ENCODE measurements around the gene TANC1.

TANC1 gene

DNA sequence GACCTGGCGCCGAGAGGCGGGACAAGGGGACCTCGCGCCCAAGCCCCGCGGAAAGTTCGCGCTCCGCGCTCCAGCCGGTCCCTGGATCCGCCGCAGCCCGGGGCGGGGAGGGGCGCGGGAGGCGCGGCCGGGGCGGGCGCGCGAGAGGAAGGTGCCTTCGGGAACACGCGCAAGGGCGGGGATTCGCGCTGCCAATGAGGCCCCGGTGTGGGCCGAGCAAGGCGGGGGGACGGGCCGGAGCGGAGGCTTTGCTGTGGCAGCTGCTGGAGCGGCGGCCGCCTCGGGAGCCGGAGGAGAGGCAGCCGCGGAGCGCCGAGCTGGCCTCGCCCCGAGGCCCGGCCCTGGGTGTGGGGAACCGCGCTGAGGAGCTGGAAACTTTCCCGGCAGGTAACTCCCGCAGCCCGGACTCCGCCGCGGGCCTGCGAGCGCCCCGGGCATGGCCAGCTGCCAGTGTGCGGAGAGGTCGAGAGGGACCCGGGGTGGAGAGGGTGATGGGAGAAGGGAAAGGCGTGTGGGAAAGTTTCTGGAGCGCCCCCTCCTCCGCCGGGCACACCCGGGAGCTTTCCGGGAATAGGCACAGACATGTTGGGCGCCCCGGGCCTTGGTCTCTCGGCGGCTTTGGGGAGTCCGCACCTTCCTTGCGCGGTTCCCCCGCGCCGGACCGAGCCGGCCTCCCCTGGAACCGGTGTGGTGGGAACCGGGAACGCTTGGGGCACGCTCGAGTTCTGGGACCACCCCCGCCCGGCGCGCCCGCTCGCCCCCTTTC, at the start of gene TANC1:
TSS of gene TANC1 (plus strand) at position 245 of the 766 bp plus-strand sequence. CDS start 97,271 bp downstream, outside the sequence.
- DNase-seq = peak; percentile 92

DNA sequence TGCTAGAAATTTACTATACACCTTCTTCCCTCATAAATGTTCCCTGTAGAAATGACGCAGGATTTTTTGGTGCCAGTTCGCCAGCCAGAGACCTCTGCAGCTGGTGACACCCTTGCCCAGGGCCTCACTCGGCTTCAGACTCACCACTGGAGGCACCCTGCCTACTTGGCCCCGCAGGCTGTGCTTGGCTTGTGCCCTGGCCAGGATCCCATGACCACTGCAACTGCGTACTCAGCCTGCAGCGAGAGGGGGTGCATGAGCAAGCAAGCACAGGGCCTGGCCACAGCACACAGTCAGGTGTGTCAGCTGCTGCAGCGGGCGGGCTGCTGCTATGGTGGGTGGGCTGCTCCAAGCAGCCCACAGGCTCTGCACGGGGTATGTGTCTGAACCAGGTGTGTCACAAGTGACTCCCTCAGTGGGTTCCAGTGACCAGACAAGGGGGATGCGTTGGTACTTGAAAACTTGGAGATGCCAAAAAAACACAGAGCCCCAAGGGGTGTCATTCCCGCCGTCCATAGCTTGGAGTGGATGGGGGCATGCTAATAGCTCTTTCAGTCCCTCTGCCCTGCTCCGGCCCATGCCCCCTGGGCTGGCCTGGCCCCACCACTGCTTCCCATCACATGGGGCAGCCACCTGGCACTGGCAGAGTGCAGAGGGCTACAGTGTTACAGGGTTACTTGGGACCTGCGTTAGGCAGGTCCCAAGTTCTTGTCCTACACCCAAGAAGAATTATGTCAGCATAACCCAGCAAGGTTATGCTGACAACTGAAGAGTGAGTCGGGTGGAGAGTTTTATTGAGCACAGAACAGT, 46.6 kb upstream of the TANC1 start:
- DNase-seq = no peak

DNA sequence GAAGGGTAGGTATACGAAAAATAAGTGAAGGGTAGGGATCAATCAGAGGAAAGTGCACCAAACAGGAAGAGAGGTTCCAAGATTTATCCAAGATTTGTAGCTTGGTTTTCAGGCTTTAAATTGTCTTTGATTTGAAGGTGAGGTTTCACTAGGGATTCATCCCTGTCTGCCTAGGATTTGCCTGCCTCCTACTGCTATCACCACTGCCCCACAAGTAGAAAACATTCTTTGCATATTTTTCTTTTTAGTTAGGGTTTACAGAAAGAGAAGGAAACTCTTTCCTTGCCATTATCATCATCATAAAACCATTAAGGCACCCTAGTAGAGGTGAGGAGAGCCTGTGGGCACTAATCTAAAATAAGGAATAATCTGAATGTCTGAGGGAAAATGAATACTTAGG, 45.8 kb upstream of the TANC1 start:
- DNase-seq = no peak

DNA sequence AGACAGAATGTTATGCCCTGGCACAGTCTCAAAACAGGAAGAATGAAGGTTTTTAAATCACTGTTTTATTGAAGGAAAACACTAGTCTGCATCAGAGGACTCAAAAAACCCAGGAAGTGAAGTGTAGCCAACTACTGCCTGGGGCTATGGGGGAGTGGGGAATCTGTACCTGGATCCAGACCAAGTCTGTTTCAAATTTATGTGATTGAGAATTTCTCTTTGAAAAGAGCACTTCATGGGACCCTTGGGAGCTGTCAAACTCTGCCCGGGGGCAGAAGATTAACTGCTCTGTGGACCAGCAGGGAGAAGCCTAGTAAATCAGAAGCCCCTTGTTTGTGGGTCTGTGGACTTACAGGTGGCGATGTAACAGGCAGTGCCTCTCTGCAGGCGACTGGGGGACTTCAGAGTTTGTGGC, 45.3 kb upstream of the TANC1 start:
- DNase-seq = peak; percentile 91

DNA sequence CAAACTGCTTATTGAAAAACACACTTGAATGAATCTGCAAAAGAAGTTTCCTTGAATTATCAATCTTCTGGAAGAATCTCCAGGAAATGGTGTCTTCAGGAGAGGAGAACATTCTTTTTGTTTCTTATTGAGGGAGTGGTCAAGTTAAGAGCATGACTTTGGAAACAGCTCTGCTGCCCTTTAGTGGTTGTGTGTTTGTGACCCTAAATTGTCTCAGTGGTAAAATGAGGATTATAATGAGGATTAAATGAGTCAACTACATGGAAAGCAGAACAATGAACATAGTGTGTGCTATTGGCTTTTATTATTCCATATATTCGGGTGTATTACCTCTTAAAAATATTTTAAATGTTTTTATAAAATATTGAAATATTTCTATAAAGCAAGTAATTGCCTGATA, 44.8 kb upstream of the TANC1 start:
- DNase-seq = no peak

DNA sequence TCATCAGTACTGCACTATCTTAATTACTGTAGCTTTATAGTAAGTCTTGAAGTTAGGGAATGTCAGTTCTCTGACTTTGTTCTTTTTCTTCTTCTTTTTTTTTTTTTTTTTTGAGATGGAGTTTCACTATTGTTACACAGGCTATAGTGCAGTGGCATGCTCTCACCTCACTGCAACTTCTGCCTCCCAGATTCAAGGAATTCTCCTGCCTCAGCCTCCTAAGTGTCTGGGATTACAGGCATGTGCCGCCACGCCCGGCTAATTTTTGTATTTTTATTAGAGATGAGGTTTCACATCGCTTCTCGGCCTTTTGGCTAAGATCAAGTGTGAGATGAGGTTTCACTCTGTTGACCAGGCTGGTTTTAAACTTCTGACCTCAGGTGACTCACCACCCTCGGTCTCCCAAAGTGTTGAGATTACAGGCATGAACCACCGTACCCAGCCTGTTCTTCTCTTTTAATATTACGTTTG, 41.9 kb upstream of the TANC1 start:
- peak; percentile 9 for DNase-seq

DNA sequence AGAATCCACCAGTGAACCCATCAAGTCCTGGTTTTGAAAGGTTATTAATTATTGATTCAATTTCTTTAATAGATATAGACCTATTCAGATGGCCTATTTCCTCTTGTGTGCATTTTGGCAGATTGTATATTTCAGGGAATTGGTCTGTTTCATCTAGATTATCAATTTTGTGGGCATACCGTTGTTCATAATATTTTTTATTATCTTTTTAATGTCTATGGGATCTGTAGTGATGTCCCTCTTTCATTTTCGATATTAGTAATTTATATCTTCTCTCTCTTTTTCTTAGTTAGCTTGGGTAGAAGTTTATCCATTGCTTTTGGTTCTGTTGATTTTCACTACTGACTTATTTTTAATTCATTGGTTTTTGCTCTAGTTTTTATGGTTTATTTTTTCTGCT, 39.9 kb upstream of the TANC1 start:
- no peak for DNase-seq

DNA sequence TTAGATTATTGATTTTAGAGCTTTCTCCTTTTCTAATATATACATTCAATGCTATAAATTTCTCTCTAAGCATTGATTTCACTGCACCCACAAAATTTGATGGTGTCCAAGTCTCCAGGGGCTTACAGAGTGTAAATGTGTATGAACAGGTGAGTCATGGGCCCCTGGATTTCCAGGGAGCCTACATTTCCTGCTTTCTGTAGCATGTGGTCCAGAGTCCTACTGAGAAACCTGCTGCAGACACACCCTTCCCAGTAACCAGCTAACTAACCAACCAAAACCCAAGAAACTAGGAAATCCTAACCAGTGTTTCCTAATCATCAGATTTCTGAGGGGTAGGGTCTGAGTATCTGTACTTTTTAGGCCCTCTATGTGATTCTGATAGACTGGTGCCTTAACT, 39.5 kb upstream of the TANC1 start:
- no peak for DNase-seq

DNA sequence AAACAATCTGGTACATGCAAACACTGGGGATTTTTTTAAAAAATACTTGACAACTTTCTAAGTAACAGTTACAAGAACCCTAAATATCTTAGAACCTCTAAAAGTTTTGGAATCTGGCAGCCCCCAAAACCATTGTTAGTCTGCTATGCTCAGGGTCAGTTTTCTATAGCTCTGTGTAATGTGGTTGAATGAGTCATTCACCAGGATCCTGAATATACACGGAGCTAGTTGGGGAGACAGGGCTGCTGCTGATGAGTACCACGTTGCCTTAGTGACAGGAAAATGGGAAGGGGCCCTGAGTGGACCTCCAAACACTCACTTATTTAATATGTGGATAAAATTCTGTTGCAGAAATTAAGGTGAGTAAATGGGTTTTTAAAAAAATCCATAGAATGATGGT, 36.9 kb upstream of the TANC1 start:
- DNase-seq = no peak

DNA sequence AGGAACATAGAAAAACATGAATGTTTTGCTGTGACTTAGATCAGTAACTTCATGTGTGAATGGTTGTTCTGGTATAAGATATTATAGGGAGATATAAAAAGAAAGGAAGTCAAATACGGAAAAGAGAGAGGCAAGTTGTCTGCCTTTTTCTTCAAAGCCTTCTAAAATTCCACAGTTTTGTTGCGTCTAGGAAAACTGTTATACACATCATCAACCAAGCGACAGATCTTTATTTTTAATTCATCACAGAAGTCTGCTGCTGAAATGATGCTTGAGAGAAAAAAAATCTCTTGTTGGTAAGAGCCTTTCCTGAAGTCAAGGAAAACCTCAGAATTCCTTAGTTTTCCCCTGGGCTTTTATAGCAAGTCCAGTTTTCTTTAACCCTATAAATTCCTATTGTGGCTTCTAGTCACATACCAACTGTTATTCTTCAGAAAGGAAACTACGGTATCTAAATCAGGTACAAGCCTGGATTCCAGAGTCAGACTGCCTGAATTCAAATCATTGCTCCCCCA, 36.3 kb upstream of the TANC1 start:
- no peak for DNase-seq

DNA sequence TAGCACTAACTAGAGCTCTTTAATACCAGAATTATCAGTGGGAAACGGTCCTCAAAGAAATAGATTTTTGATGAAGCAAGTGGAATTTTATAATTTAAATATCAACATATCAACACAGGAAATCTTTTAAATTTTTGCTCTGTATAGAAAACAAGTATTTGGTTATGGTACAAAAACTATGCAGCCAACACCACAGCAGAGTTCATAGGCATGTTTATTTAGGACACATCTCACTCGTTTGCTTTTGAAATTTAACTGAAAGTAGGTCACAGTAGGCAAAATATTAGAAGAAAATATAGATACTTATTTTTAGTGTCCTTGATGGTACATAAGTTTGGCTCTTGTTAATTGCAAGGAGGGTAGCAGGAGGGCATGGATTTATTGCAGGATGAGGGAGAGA, 34.3 kb upstream of the TANC1 start:
- DNase-seq = no peak

DNA sequence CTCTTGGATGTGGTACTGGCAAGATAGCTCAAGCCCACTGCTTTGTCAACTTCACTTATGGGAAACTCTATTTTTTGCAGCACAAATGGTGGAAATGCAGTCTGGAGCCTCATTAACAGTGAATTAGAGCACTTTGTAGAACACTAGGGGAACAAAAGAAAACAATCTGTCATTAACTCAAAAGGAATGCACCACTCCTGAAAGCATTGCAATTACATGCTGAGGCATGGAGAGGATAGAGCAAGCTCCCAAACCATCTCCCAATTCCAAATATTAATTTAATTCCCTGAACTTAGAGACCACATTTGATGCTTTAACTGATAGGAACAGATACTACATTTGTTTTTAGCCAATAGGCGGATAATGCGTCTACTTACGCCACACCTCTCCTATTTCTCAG, 32.8 kb upstream of the TANC1 start:
- DNase-seq = peak; percentile 2

DNA sequence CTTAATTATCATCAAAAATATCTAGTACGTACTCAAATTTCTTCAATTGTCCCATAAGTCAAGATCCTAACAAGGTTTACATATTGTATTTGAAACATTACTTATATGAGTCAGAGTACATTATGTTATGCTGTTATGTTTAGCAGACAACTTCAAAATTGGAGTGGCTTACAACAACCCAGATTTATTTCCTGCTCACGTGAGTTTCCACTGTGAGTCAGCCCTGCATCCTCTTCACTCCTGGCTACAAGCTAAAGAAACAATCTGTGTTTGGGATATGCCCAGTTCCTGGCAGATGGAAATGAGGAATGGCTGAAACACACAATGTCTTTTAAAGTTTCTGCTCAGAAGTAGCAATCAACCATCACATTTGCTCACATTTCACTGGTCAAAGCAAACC, 31.5 kb upstream of the TANC1 start:
- peak; percentile 48 for DNase-seq

DNA sequence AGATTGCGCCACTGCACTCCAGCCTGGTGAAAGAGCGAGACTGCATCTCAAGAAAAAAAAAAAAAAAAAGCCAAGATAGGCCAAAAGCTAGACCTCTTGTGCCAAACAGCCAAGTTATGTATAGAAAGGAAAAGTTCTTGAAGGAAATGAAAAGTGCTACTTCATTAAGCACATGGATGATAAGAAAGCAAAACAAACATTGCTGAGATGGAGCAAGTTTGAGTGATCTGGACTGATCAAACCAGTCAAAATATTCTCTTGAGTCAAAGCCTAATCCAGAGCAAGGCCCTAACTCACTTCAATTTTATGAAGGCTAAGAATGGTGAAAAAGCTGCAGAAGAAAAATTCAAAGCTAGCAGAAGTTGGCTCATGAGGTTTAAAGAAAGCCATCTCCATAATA, 28.1 kb upstream of the TANC1 start:
- DNase-seq = no peak

DNA sequence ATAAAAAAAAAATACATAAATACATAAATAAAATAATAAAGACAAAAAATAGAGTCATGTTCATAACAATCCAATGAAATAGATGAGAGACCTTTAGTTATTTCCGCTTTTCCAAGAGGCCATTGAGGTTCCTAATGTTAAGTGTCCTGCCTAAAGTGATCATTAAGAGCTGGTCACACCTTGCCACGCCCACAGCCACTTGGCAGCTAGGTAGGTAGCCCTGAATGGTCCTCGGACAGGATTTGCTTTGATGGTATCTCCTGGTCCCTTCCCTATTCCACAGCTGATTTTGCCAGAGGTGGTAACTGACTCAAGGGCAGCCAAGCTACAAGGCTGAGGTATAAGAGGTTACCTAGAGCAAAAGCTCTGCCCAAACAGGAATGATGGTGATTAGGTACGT, 24.5 kb upstream of the TANC1 start:
- no peak for DNase-seq

DNA sequence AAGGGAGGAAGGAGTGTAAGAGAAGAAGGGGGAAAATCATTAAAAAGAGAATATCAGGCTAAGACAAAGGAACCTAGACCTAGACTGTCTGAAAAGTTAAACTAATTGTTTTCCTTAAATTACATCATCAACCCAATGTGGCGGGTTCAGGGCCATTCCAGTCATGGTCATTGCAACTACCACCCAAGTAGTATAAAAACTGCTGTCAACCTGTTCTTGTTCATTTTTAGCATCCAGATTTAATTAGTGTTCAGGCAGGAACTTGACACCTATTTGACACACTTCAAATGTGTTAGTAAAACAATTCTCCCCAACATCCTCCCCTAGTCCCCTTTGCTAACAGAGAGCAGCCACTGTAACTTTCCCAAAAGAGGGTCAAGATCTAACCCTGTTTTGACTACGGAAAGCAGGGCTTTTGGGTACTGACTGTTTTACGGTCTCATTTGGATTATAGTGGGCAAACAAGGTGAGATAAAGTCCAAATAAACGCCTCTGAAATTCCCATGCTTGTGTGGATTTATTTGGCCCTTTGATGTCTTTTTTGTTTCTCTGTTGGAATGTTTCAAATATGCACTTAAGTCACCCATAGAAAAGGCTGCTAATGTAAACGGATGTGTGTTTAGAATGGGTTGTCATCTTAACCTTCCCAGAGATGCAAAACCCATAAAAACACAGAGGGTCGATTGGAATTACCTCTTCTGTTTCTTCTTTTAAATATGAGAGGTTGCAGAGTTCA, 19.3 kb upstream of the TANC1 start:
- DNase-seq = no peak

DNA sequence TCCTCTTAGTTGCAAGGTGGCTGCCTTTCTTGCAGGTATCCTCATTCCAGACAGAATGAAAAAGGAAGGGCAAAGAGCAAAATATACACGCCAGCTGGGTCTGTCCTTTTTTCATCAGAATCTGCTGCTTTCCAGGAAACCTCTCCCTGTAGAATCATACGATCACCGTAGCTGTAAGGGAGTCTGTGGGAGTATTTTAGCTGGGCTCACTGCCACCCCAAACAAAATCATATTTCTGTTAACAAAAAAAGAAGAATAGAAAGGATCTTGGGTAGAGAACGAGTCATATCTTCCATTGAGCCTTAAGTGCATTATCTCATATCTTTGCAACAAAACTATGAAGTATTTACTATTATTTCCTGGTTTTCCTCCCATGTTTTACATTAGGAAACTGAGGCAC, 15.0 kb upstream of the TANC1 start:
- no peak for DNase-seq

DNA sequence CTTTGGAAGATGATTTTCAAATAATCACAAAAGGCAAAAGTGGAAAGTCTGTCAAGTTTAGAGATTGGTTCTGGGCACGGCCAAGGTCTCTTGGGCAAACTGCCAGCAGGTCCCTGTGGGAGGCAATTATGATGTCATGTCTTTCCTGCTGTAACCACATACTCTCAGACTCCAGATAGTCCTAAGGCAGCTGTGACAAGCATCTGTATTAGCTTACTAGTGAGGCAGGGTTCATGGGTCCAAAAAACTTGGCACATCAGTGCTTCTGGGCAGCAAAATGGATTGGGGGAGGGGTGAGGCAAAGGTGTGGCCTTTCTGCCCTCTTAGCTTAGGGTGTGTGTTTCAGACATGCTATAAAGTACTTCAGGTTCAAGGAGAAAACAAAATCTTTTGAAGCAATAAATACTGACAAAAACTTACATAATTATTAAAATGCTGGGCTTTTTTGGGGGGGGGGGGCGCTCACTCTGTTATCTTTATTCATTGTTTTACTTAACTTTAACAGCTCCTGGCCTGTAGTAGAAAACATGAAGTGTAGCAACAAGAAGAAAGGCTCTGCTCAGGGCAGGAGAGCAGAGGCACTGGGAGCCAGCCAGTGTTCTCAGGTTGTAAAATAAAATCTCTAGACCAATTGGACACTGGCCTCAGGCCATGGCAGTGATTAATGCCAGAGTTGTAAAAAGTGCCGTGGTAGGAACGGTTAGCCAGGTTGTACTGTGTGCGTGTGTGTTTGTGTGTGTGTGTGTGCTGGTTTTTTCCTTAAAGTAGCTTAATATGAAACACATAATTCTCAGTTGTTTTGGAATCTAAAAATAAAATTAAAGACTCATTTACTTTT, 14.3 kb upstream of the TANC1 start:
- peak; percentile 88 for DNase-seq

DNA sequence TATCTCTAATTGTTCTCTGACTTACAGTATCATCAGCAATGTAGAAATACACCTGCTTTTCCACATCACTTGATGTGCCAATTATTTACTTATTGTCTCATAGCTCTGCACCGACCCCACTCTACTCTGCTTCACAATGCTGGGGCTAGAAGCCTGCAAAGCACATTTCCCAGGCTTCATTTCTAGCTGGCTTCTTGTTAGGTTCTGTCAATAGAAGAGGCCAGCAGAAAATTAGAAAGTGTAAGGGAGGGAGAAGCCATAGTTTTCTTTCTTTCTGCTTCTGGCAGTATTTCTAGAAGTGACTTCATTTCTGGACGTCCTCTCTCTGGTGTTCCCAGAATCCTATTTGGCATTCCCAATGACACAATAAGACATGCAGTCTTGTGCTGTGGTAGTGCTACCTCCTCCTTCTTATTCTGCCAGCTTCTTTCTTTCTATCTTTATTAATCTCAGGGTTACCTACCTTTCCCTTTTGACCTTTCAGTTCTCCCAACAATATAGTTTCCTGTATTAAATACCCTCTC, 12.5 kb upstream of the TANC1 start:
- no peak for DNase-seq

DNA sequence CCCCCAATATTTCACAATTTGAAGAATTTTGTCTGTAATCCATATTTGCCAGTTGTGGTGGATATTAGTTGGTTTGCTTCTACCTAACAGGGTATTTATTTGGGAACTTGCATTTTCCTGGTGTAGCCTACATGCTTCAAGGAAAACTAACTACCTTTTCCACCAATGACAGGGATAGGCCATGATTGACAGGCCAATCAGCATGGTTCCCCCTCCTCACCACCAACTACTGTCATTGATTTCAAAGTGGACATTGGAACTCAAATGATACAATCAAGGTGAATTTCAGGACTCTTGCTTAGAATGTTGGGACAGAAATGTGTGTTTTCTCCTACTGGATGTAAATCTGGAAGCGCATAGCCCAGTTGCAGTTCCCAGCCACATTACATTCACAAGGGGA, 10.1 kb upstream of the TANC1 start:
- no peak for DNase-seq

DNA sequence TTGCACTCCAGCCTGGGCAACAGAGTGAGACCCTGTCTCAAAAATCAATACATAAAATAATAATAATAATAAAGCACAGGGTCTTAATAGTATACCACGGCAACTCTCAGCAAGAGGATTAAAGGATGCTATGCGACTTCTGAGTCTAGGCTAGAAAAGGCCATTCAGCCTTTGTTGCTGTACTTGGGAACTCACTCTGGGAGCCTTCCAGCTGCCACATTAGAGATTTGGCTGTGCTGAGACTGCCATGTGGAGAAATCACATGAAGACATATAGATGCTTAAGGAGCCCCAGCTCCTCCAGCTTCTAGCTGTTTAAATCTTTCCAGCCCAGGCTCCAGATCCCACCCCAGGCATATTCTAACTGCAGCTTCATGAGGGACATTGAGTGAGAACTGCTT, 8.2 kb upstream of the TANC1 start:
- no peak for DNase-seq

DNA sequence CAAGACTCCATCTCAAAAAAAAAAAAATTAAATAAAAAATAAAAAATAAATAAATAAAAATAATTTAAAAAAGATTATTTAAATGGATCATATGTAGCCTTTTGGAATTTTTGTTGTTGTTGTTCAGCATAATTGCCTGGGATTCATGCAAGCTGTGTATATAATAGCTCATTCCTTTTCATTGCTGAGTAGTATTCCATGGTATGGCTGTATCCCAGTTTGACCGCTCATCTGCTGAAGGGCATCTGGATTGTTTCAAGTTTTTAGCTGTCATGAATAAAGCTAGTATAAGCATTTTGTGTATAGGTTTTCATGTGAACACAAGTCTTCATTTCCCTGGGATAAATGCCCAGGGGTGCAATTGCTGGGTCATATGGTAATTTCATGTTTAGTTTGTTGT, 6.4 kb upstream of the TANC1 start:
- no peak for DNase-seq
